Measurements from ENCODE around the gene ELOB.

ELOB gene

DNA sequence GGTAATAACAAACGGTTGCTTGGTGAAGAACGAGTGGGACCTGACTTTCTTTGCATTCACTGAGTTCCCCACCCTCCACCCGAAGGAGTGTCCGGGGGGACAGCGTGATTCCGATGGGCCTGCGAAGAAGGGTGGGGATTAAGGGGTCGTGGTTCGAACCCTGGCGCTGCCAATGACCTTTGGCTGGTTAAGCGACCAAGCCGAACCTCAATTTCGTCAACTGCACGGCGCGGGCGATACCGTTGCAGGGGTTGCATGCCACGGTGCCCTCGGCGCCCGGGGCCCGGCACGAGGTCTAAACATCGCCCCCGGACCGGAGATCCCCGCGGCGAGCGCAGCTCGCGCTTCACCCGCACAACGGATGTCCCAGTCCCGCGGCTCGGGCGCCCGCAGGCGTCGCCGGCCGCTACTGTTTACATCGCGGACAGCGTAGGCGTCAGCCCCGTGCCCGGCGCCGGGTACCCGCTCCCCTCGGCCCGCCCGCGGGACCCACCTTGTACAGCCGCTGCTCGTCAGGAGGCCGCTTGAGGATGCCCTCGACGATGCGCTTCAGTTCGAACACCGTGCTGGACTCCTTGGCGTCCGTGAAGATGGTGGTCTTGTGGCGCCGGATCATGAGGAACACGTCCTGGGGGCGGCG lies 460 bp downstream of the ELOB start (continued):
- TF ChIP-seq ZNF266 (tag by site-specific recombination; IDR thresholded peaks at IDR 0.05; ENCODE audit: low read depth) (no peak), ZFP69B (tag by site-specific recombination; IDR thresholded peaks at IDR 0.05) (peak; percentile 84), ZBTB26 (tag by site-specific recombination; optimal IDR thresholded peaks at IDR 0.05) (peak; percentile 93), SETDB1 (IDR thresholded peaks at IDR 0.05; ENCODE audit: insufficient read length, low read length) (no peak), GLI2 (tag by site-specific recombination; IDR thresholded peaks at IDR 0.05; ENCODE audit: borderline replicate concordance, low read depth) (no peak), ZFHX2 (tag by site-specific recombination; conservative IDR thresholded peaks at IDR 0.05) (peak; percentile 86), HOXA7 (CRISPR knock-in tag; IDR thresholded peaks at IDR 0.05; ENCODE audit: borderline replicate concordance) (no peak), ZNF37A (tag by site-specific recombination; IDR thresholded peaks at IDR 0.05) (no peak), ZBTB8A (tag by site-specific recombination; IDR thresholded peaks at IDR 0.05) (peak; percentile 13; the same call in 1 of the 2 replicates), GLIS2 (tag by site-specific recombination; IDR thresholded peaks at IDR 0.05) (peak; percentile 50; the same call in 1 of the 2 replicates), ZBTB48 (tag by site-specific recombination; IDR thresholded peaks at IDR 0.05) (peak; percentile 48; the same call in 1 of the 2 replicates), ZNF654 (tag by site-specific recombination; IDR thresholded peaks at IDR 0.05; ENCODE audit: low read depth) (no peak), ZNF785 (tag by site-specific recombination; IDR thresholded peaks at IDR 0.05) (no peak), HIC1 (tag by site-specific recombination; IDR thresholded peaks at IDR 0.05) (peak; percentile 47; the same call in 1 of the 2 replicates), ZNF416 (tag by site-specific recombination; IDR thresholded peaks at IDR 0.05) (no peak), ZBTB20 (tag by site-specific recombination; IDR thresholded peaks at IDR 0.05) (peak; percentile 92), ZNF610 (tag by site-specific recombination; IDR thresholded peaks at IDR 0.05; ENCODE audit: borderline replicate concordance) (peak; percentile 14; the same call in 1 of the 2 replicates), ZNF221 (tag by site-specific recombination; IDR thresholded peaks at IDR 0.05; ENCODE audit: borderline replicate concordance) (no peak), PRDM4 (tag by site-specific recombination; IDR thresholded peaks at IDR 0.05) (no peak)
- TF ChIP-seq, protein P1, sequence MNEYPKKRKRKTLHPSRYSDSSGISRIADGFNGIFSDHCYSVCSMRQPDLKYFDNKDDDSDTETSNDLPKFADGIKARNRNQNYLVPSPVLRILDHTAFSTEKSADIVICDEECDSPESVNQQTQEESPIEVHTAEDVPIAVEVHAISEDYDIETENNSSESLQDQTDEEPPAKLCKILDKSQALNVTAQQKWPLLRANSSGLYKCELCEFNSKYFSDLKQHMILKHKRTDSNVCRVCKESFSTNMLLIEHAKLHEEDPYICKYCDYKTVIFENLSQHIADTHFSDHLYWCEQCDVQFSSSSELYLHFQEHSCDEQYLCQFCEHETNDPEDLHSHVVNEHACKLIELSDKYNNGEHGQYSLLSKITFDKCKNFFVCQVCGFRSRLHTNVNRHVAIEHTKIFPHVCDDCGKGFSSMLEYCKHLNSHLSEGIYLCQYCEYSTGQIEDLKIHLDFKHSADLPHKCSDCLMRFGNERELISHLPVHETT (tag by site-specific recombination; IDR thresholded peaks at IDR 0.05), result no peak
- TF ChIP-seq, protein P2, sequence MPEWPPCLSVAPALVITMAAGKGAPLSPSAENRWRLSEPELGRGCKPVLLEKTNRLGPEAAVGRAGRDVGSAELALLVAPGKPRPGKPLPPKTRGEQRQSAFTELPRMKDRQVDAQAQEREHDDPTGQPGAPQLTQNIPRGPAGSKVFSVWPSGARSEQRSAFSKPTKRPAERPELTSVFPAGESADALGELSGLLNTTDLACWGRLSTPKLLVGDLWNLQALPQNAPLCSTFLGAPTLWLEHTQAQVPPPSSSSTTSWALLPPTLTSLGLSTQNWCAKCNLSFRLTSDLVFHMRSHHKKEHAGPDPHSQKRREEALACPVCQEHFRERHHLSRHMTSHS (tag by site-specific recombination; IDR thresholded peaks at IDR 0.05), result no peak
- TF ChIP-seq, protein P3, sequence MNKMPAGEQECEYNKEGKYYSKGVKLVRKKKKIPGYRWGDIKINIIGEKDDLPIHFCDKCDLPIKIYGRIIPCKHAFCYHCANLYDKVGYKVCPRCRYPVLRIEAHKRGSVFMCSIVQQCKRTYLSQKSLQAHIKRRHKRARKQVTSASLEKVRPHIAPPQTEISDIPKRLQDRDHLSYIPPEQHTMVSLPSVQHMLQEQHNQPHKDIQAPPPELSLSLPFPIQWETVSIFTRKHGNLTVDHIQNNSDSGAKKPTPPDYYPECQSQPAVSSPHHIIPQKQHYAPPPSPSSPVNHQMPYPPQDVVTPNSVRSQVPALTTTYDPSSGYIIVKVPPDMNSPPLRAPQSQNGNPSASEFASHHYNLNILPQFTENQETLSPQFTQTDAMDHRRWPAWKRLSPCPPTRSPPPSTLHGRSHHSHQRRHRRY (tag by site-specific recombination; IDR thresholded peaks at IDR 0.05), result no peak
- TF ChIP-seq, protein P4, sequence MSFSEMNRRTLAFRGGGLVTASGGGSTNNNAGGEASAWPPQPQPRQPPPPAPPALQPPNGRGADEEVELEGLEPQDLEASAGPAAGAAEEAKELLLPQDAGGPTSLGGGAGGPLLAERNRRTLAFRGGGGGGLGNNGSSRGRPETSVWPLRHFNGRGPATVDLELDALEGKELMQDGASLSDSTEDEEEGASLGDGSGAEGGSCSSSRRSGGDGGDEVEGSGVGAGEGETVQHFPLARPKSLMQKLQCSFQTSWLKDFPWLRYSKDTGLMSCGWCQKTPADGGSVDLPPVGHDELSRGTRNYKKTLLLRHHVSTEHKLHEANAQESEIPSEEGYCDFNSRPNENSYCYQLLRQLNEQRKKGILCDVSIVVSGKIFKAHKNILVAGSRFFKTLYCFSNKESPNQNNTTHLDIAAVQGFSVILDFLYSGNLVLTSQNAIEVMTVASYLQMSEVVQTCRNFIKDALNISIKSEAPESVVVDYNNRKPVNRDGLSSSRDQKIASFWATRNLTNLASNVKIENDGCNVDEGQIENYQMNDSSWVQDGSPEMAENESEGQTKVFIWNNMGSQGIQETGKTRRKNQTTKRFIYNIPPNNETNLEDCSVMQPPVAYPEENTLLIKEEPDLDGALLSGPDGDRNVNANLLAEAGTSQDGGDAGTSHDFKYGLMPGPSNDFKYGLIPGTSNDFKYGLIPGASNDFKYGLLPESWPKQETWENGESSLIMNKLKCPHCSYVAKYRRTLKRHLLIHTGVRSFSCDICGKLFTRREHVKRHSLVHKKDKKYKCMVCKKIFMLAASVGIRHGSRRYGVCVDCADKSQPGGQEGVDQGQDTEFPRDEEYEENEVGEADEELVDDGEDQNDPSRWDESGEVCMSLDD (tag by site-specific recombination; IDR thresholded peaks at IDR 0.05), result no peak
- TF ChIP-seq, protein P5, sequence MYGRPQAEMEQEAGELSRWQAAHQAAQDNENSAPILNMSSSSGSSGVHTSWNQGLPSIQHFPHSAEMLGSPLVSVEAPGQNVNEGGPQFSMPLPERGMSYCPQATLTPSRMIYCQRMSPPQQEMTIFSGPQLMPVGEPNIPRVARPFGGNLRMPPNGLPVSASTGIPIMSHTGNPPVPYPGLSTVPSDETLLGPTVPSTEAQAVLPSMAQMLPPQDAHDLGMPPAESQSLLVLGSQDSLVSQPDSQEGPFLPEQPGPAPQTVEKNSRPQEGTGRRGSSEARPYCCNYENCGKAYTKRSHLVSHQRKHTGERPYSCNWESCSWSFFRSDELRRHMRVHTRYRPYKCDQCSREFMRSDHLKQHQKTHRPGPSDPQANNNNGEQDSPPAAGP (tag by site-specific recombination; IDR thresholded peaks at IDR 0.05), result 0 out of 2 replicates have a peak, but pooled peaks have one; percentile 41
